ENCODE results near the gene MLLT3. TPM values are rescaled to one million over a fixed set of nuclear protein-coding genes. Genes with fewer than 3 reads are reported as not detected.

MLLT3 gene
- total RNA-seq, 4 donors from 2014 or later = 10.2 to 15.3 (median 14.5) TPM

- H3K4me3 ChIP-seq = no peak overlapping the region
- WGBS, 2 donors = 93 to 95% methylated on average over 2 of the region's 2 CpGs
These were observed 126.0 kb downstream of the MLLT3 start for GRCh38 chr9:20496328-20496727.

GRCh38 chr9:20495098-20495497 is 127.2 kb downstream of the MLLT3 start:
- Histone ChIP-seq H3K4me3 (no peak overlapping the region), H3K4me1 (no peaks in the 10 kb centered on the region), H3K27ac (no peak overlapping the region), H3K27me3 (no peaks in the 10 kb centered on the region), H3K9me3 (no peaks in the 10 kb centered on the region), H3K36me3 (no peaks in the 10 kb centered on the region)
- no peak for TF ChIP-seq CTCF (IDR thresholded peaks at IDR 0.05)
- WGBS, 2 donors = 77 to 78% methylated on average over 3 of the region's 3 CpGs
- no peak for DNase-seq (ENCODE audit: low spot score in 2 of 2)

More at GRCh38 chr9:20496328-20496727, 126.0 kb downstream of the MLLT3 start:
- Histone ChIP-seq H3K9me3 (no peaks in the 10 kb centered on the region), H3K27me3 (no peaks in the 10 kb centered on the region), H3K27ac (no peak overlapping the region), H3K4me1 (no peaks in the 10 kb centered on the region), H3K36me3 (no peaks in the 10 kb centered on the region)
- no peak for DNase-seq (ENCODE audit: low spot score in 2 of 2)
- TF ChIP-seq EP300 (IDR thresholded peaks at IDR 0.05) (no peak), POLR2A (IDR thresholded peaks at IDR 0.05) (no peak), CTCF (IDR thresholded peaks at IDR 0.05) (no peak)

GRCh38 chr9:20494035-20494434 is 128.3 kb downstream of the MLLT3 start:
- H3K27ac ChIP-seq = no peak overlapping the region
- 78 to 90% methylated on average over 1 of the region's 1 CpG for WGBS, 2 donors
- no peaks in the 10 kb centered on the region for H3K27me3 ChIP-seq
- no peak for TF ChIP-seq POLR2A (IDR thresholded peaks at IDR 0.05)
- TF ChIP-seq CTCF (IDR thresholded peaks at IDR 0.05) = no peak
- TF ChIP-seq EP300 (IDR thresholded peaks at IDR 0.05) = no peak
- H3K36me3 ChIP-seq = no peaks in the 10 kb centered on the region
- H3K4me1 ChIP-seq = no peaks in the 10 kb centered on the region
- DNase-seq (ENCODE audit: low spot score in 2 of 2) = no peak
- no peak overlapping the region for H3K4me3 ChIP-seq
- H3K9me3 ChIP-seq = no peaks in the 10 kb centered on the region

GRCh38 chr9:20492772-20493171 is 129.5 kb downstream of the MLLT3 start:
- Histone ChIP-seq H3K27me3 (no peaks in the 10 kb centered on the region), H3K9me3 (no peaks in the 10 kb centered on the region), H3K4me1 (no peaks in the 10 kb centered on the region), H3K36me3 (no peaks in the 10 kb centered on the region), H3K4me3 (no peak overlapping the region), H3K27ac (no peak overlapping the region)
- TF ChIP-seq POLR2A (IDR thresholded peaks at IDR 0.05) = no peak
- TF ChIP-seq EP300 (IDR thresholded peaks at IDR 0.05) = no peak
- no peak for TF ChIP-seq CTCF (IDR thresholded peaks at IDR 0.05)
- 86 to 95% methylated on average over 1 of the region's 1 CpG for WGBS, 2 donors
- DNase-seq (ENCODE audit: low spot score in 2 of 2) = no peak

GRCh38 chr9:20491612-20492011 is 130.7 kb downstream of the MLLT3 start:
- Histone ChIP-seq H3K9me3 (no peaks in the 10 kb centered on the region), H3K27me3 (no peaks in the 10 kb centered on the region), H3K4me3 (no peak overlapping the region), H3K36me3 (no peaks in the 10 kb centered on the region), H3K27ac (no peak overlapping the region), H3K4me1 (no peaks in the 10 kb centered on the region)
- DNase-seq (ENCODE audit: low spot score in 2 of 2) = no peak
- WGBS, 2 donors = 93 to 95% methylated on average over 1 of the region's 1 CpG
- TF ChIP-seq CTCF (IDR thresholded peaks at IDR 0.05) (no peak), POLR2A (IDR thresholded peaks at IDR 0.05) (no peak), EP300 (IDR thresholded peaks at IDR 0.05) (no peak)
